GM21423 (cell line): ENCODE measurements around the gene USP17L11.
"Not testable (repeated sequence)": the region's sequence is repeated elsewhere in the genome, so short reads cannot be mapped to it uniquely, and the experiment has no call there.

Experiments
- ATAC-seq: cut with Tn5 transposase; IDR thresholded peaks from one replicate; pipeline ENCODE4 v1.9.1; 2021; ENCODE audit warnings: mild to moderate bottlenecking, moderate library complexity; ENCODE audit not compliant: unreplicated experiment

The USP17L11 gene, protein sequence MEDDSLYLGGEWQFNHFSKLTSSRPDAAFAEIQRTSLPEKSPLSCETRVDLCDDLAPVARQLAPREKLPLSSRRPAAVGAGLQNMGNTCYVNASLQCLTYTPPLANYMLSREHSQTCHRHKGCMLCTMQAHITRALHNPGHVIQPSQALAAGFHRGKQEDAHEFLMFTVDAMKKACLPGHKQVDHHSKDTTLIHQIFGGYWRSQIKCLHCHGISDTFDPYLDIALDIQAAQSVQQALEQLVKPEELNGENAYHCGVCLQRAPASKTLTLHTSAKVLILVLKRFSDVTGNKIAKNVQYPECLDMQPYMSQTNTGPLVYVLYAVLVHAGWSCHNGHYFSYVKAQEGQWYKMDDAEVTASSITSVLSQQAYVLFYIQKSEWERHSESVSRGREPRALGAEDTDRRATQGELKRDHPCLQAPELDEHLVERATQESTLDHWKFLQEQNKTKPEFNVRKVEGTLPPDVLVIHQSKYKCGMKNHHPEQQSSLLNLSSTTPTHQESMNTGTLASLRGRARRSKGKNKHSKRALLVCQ

GRCh38 chr4:9215105-9215504, at the start of gene USP17L11:
Gene USP17L11 (plus strand): TSS chr4:9215405. CDS start chr4:9215405, 0 bp downstream.
- ATAC-seq = not testable (repeated sequence)

DNA sequence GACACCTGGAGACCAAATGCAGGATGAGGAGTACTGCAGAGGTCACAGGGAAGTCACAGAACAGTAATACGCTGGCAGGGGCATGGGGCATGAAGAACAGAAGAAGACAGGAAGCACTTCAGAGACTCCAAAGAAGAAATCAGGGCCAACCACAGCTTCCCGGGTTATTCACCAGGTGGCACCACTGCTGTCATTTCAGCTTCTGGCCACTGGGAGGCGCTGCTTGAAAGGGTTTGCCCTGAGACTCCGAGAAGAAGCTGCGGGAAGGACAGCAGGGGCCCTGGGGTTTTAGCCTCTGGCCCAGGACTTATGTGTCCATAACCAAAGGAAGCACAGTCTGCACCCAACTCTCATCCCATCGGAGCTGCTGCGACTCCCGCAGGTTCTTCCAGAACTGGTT, 49.2 kb upstream of the USP17L11 start:
- not testable (repeated sequence) for ATAC-seq

DNA sequence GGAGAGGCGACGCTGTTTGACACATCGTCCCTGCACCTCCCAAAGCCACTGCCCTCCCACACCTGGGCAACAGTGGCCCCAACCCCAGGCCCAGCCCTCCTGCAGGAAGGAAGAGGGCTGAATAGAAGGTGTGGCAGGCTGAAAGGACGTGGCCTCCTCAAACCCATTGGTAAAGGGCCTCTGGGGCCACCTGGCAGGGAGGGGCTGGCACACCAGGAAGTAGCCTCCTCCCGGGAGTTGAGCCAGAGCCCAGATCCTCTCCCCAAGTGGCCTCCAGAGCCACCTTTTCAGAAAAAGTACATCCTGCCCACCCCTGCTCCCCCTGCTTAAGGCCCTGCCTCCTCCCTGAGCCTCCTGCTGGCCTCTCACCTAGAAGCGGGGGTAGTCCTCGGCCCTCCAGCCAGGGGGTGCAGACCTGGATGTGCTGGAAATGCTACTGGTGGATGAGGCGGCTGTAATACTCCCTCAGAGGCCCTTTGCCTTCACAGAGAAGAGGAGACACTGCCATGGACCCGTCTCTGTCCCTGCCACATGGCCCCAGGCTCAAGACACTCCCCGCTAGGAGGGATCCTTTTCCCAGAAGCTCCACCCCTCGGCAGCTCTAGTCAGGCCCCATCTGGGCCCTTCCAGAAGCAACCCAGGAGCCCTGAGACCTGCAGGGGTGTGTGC, 45.3 kb upstream of the USP17L11 start, which contains the start of gene FAM90A26:
Gene FAM90A26, plus strand, starts transcription at position 619 of the 669 bp plus-strand sequence. CDS start 2,764 bp downstream, outside the sequence.
- not testable (repeated sequence) for ATAC-seq

GRCh38 chr4:9210357-9210756, 4.8 kb upstream of the USP17L11 start, which contains the start of gene USP17L10:
Gene USP17L10 (plus strand): TSS chr4:9210657. CDS start chr4:9210657, 0 bp downstream.
- not testable (repeated sequence) for ATAC-seq

GRCh38 chr4:9214701-9215100, 504 bp upstream of the USP17L11 start:
- ATAC-seq = not testable (repeated sequence)

DNA sequence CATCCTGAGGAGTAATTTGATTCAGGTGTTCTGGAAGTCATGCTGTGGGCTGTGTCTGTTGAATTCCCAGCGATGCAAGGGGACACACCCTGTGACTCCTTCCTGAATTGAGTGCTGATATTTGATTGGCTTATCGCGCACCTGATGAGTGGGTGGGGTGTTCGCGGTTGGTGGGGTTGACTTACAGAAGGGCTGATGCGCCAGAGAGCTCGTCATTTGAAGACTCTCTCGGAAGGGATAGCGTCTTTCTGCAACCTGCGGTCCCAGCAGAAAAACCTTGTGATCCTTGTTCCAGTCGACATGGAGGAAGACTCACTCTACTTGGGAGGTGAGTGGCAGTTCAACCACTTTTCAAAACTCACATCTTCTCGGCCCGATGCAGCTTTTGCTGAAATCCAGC, 4.6 kb downstream of the USP17L11 start, which contains the start of gene USP17L12:
Gene USP17L12, plus strand, starts transcription at position 301 of the 400 bp plus-strand sequence. Its CDS starts 0 bp downstream, at position 301.
- not testable (repeated sequence) for ATAC-seq

DNA sequence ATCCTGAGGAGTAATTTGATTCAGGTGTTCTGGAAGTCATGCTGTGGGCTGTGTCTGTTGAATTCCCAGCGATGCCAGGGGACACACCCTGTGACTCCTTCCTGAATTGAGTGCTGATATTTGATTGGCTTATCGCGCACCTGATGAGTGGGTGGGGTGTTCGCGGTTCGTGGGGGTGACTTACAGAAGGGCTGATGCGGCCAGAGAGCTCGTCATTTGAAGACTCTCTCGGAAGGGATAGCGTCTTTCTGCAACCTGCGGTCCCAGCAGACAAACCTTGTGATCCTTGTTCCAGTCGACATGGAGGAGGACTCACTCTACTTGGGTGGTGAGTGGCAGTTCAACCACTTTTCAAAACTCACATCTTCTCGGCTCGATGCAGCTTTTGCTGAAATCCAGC, 9.4 kb downstream of the USP17L11 start, which contains the start of gene USP17L13:
Gene USP17L13, plus strand, starts transcription at position 301 of the 400 bp plus-strand sequence. Its CDS starts 0 bp downstream, at position 301.
- not testable (repeated sequence) for ATAC-seq

- not testable (repeated sequence) for ATAC-seq
Observed at GRCh38 chr4:9230249-9230648, 15.0 kb downstream of the USP17L11 start.

- not testable (repeated sequence) for ATAC-seq
Observed at GRCh38 chr4:9234085-9234484, 18.9 kb downstream of the USP17L11 start, which contains the start of gene USP17L15. Gene USP17L15 (plus strand): TSS chr4:9234385. CDS start chr4:9234385, 0 bp downstream.

- ATAC-seq = not testable (repeated sequence)
Observed at GRCh38 chr4:9238461-9238860, 23.3 kb downstream of the USP17L11 start.

DNA sequence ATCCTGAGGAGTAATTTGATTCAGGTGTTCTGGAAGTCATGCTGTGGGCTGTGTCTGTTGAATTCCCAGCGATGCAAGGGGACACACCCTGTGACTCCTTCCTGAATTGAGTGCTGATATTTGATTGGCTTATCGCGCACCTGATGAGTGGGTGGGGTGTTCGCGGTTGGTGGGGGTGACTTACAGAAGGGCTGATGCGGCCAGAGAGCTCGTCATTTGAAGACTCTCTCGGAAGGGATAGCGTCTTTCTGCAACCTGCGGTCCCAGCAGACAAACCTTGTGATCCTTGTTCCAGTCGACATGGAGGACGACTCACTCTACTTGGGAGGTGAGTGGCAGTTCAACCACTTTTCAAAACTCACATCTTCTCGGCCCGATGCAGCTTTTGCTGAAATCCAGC, 28.4 kb downstream of the USP17L11 start, which contains the start of gene USP17L17:
Gene USP17L17, plus strand, starts transcription at position 301 of the 400 bp plus-strand sequence. Its CDS starts 0 bp downstream, at position 301.
- ATAC-seq = not testable (repeated sequence)

- ATAC-seq = not testable (repeated sequence)
Observed at GRCh38 chr4:9247953-9248680, 32.9 kb downstream of the USP17L11 start, which contains the start of gene USP17L18. Gene USP17L18 (plus strand): TSS chr4:9248630. CDS start chr4:9248630, 0 bp downstream.

DNA sequence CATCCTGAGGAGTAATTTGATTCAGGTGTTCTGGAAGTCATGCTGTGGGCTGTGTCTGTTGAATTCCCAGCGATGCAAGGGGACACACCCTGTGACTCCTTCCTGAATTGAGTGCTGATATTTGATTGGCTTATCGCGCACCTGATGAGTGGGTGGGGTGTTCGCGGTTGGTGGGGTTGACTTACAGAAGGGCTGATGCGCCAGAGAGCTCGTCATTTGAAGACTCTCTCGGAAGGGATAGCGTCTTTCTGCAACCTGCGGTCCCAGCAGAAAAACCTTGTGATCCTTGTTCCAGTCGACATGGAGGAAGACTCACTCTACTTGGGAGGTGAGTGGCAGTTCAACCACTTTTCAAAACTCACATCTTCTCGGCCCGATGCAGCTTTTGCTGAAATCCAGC, 37.9 kb downstream of the USP17L11 start, which contains the start of gene USP17L19:
Gene USP17L19, plus strand, starts transcription at position 301 of the 400 bp plus-strand sequence. Its CDS starts 0 bp downstream, at position 301.
- not testable (repeated sequence) for ATAC-seq

DNA sequence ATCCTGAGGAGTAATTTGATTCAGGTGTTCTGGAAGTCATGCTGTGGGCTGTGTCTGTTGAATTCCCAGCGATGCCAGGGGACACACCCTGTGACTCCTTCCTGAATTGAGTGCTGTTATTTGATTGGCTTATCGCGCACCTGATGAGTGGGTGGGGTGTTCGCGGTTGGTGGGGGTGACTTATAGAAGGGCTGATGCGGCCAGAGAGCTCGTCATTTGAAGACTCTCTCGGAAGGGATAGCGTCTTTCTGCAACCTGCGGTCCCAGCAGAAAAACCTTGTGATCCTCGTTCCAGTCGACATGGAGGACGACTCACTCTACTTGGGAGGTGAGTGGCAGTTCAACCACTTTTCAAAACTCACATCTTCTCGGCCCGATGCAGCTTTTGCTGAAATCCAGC, 42.6 kb downstream of the USP17L11 start, which contains the start of gene USP17L20:
Gene USP17L20, plus strand, starts transcription at position 301 of the 400 bp plus-strand sequence. Its CDS starts 0 bp downstream, at position 301.
- not testable (repeated sequence) for ATAC-seq

DNA sequence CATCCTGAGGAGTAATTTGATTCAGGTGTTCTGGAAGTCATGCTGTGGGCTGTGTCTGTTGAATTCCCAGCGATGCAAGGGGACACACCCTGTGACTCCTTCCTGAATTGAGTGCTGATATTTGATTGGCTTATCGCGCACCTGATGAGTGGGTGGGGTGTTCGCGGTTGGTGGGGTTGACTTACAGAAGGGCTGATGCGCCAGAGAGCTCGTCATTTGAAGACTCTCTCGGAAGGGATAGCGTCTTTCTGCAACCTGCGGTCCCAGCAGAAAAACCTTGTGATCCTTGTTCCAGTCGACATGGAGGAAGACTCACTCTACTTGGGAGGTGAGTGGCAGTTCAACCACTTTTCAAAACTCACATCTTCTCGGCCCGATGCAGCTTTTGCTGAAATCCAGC, 47.4 kb downstream of the USP17L11 start, which contains the start of gene USP17L21:
Gene USP17L21, plus strand, starts transcription at position 301 of the 400 bp plus-strand sequence. Its CDS starts 0 bp downstream, at position 301.
- not testable (repeated sequence) for ATAC-seq
